HG03196 (cell line): ENCODE measurements around the gene UBE2I.
"Not testable (repeated sequence)": the region's sequence is repeated elsewhere in the genome, so short reads cannot be mapped to it uniquely, and the experiment has no call there.

Experiments
- ATAC-seq: cut with Tn5 transposase; IDR thresholded peaks from one replicate; pipeline ENCODE4 v1.9.1; 2021; ENCODE audit not compliant: unreplicated experiment

Gene UBE2I

GRCh38 chr16:1292208-1292607 is 17.2 kb upstream of the UBE2I start:
- ATAC-seq: not testable (repeated sequence)

GRCh38 chr16:1292808-1293207 is 16.6 kb upstream of the UBE2I start:
- ATAC-seq: not testable (repeated sequence)

GRCh38 chr16:1293921-1294656 is 15.3 kb upstream of the UBE2I start:
- no peak for ATAC-seq

GRCh38 chr16:1295465-1295864 is 14.0 kb upstream of the UBE2I start:
- no peak for ATAC-seq

GRCh38 chr16:1296688-1297017 is 12.8 kb upstream of the UBE2I start:
- ATAC-seq: not testable (repeated sequence)

- no peak for ATAC-seq
Observed at GRCh38 chr16:1297018-1297696, 12.3 kb upstream of the UBE2I start.

- ATAC-seq: no peak
Observed at GRCh38 chr16:1298406-1298805, 11.0 kb upstream of the UBE2I start.

GRCh38 chr16:1299012-1299867 is 10.2 kb upstream of the UBE2I start:
- ATAC-seq: no peak

- no peak for ATAC-seq
Observed at GRCh38 chr16:1299868-1300203, 9.6 kb upstream of the UBE2I start.

- ATAC-seq: no peak
Observed at GRCh38 chr16:1300664-1301476, 8.6 kb upstream of the UBE2I start.

GRCh38 chr16:1301562-1301961 is 7.9 kb upstream of the UBE2I start:
- no peak for ATAC-seq

- no peak for ATAC-seq
Observed at GRCh38 chr16:1305823-1306222, 3.6 kb upstream of the UBE2I start.

GRCh38 chr16:1306334-1306733 is 3.1 kb upstream of the UBE2I start:
- no peak for ATAC-seq

- no peak for ATAC-seq
Observed at GRCh38 chr16:1308036-1308976, 1.1 kb upstream of the UBE2I start.

- ATAC-seq: peak; percentile 24
Observed at GRCh38 chr16:1309888-1310831, 724 bp downstream of the UBE2I start.

GRCh38 chr16:1310832-1311200 is 1.4 kb downstream of the UBE2I start:
- no peak for ATAC-seq

GRCh38 chr16:1311212-1311737 is 1.8 kb downstream of the UBE2I start:
- no peak for ATAC-seq

- no peak for ATAC-seq
Observed at GRCh38 chr16:1311738-1312466, 2.5 kb downstream of the UBE2I start.
